Measurements from ENCODE around the gene PSMD4.

Gene PSMD4

GRCh38 chr1:151259351-151259750 is 4.8 kb downstream of the PSMD4 start:
- H4K20me1 ChIP-seq (ENCODE audit: insufficient read depth, low read length): peaks cover 3% of the 10 kb centered on the region; the same call in 1 of the 2 replicates
- DNase-seq: no peak
- H3K36me3 ChIP-seq (replicated peaks; ENCODE audit: insufficient read depth, low read length): no peaks in the 10 kb centered on the region
- H3K4me2 ChIP-seq (ENCODE audit: low read depth, low read length): no peak overlapping the region
- no peaks in the 10 kb centered on the region for H3K9me2 ChIP-seq (replicated peaks; ENCODE audit: insufficient read depth, low read length)
- no peaks in the 10 kb centered on the region for H3F3A ChIP-seq (ENCODE audit: insufficient read depth, low read length)
- H3K4me3 ChIP-seq (ENCODE audit: low read length): no peak overlapping the region
- H3K27me3 ChIP-seq (replicated peaks; ENCODE audit: insufficient read depth, low read length): no peaks in the 10 kb centered on the region
- no peak overlapping the region for H2AFZ ChIP-seq (ENCODE audit: low read length)
- no peaks in the 10 kb centered on the region for H3K4me1 ChIP-seq (ENCODE audit: low read length)
- no peak overlapping the region for H3K9ac ChIP-seq (ENCODE audit: low read length)
- H3K79me2 ChIP-seq (ENCODE audit: low read length): peaks cover 83% of the 10 kb centered on the region
- TF ChIP-seq CTCF (IDR thresholded peaks at IDR 0.05; ENCODE audit: low read length) (no peak), EZH2phosphoT487 (IDR thresholded peaks at IDR 0.05; ENCODE audit: low read length) (no peak), EZH2 (optimal IDR thresholded peaks at IDR 0.05; ENCODE audit: low read depth, low read length) (no peak)
- H3K9me3 ChIP-seq (replicated peaks; ENCODE audit: insufficient read depth, low read length): no peaks in the 10 kb centered on the region
- no peak overlapping the region for H3K27ac ChIP-seq (ENCODE audit: low read length)

DNA sequence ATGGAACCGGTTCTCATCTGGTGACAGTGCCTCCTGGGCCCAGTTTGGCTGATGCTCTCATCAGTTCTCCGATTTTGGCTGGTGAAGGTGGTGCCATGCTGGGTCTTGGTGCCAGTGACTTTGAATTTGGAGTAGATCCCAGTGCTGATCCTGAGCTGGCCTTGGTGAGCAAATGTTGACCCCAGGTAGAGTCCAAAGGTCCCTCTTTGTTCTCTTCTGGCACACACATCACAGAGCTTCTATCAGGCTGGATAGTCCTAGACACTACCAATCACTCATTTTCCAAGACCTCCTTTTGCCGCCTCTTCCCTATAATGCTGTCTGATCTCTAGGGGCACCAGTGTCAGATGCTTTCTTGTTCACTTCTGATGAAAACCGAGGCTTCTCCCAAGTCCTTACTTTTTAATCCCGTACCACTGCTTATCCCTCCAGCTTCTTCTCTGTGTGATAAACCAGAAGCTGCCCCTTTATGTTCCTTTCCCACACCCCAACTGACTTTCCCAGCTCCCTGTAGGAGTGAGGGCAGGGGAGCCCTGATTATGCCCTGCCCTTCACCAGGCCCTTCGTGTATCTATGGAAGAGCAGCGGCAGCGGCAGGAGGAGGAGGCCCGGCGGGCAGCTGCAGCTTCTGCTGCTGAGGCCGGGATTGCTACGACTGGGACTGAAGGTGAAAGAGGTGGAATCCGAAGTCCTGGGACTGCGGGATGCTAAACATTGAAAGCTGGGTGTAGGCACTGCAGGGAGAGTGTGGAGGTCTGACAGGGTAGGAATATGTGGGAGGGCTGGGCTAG is 11.1 kb downstream of the PSMD4 start:
- H3K27ac ChIP-seq (ENCODE audit: low read length): no peak overlapping the region
- no peaks in the 10 kb centered on the region; the same call in 1 of the 2 replicates for H3F3A ChIP-seq (ENCODE audit: insufficient read depth, low read length)
- no peak overlapping the region for H3K4me2 ChIP-seq (ENCODE audit: low read depth, low read length)
- TF ChIP-seq EZH2 (optimal IDR thresholded peaks at IDR 0.05; ENCODE audit: low read depth, low read length) (no peak), CTCF (IDR thresholded peaks at IDR 0.05; ENCODE audit: low read length) (no peak), EZH2phosphoT487 (IDR thresholded peaks at IDR 0.05; ENCODE audit: low read length) (no peak)
- no peak overlapping the region for H3K9ac ChIP-seq (ENCODE audit: low read length)
- H3K9me2 ChIP-seq (replicated peaks; ENCODE audit: insufficient read depth, low read length): no peaks in the 10 kb centered on the region
- H3K79me2 ChIP-seq (ENCODE audit: low read length): peaks cover 22% of the 10 kb centered on the region
- no peaks in the 10 kb centered on the region for H3K4me1 ChIP-seq (ENCODE audit: low read length)
- H4K20me1 ChIP-seq (ENCODE audit: insufficient read depth, low read length): peaks cover 3% of the 10 kb centered on the region; the same call in 1 of the 2 replicates
- no peaks in the 10 kb centered on the region for H3K27me3 ChIP-seq (replicated peaks; ENCODE audit: insufficient read depth, low read length)
- H2AFZ ChIP-seq (ENCODE audit: low read length): no peak overlapping the region
- no peak overlapping the region for H3K4me3 ChIP-seq (ENCODE audit: low read length)
- no peaks in the 10 kb centered on the region; the same call in 1 of the 2 replicates for H3K36me3 ChIP-seq (replicated peaks; ENCODE audit: insufficient read depth, low read length)
- H3K9me3 ChIP-seq (replicated peaks; ENCODE audit: insufficient read depth, low read length): no peaks in the 10 kb centered on the region
- no peak for DNase-seq

- no peak for DNase-seq
- no peak overlapping the region for H3K27ac ChIP-seq (ENCODE audit: low read length)
- H3K9me3 ChIP-seq (replicated peaks; ENCODE audit: insufficient read depth, low read length): no peaks in the 10 kb centered on the region
- no peak overlapping the region for H3K4me3 ChIP-seq (ENCODE audit: low read length)
- H4K20me1 ChIP-seq (ENCODE audit: insufficient read depth, low read length): peaks cover 3% of the 10 kb centered on the region; the same call in 1 of the 2 replicates
- TF ChIP-seq EZH2phosphoT487 (IDR thresholded peaks at IDR 0.05; ENCODE audit: low read length): no peak
- no peak for TF ChIP-seq EZH2 (optimal IDR thresholded peaks at IDR 0.05; ENCODE audit: low read depth, low read length)
- TF ChIP-seq CTCF (IDR thresholded peaks at IDR 0.05; ENCODE audit: low read length): no peak
- H2AFZ ChIP-seq (ENCODE audit: low read length): no peak overlapping the region
- H3K27me3 ChIP-seq (replicated peaks; ENCODE audit: insufficient read depth, low read length): no peaks in the 10 kb centered on the region
- peaks cover 16% of the 10 kb centered on the region for H3K79me2 ChIP-seq (ENCODE audit: low read length)
- H3K9me2 ChIP-seq (replicated peaks; ENCODE audit: insufficient read depth, low read length): no peaks in the 10 kb centered on the region
- no peaks in the 10 kb centered on the region for H3K4me1 ChIP-seq (ENCODE audit: low read length)
- H3K4me2 ChIP-seq (ENCODE audit: low read depth, low read length): no peak overlapping the region
- no peaks in the 10 kb centered on the region; the same call in 1 of the 2 replicates for H3F3A ChIP-seq (ENCODE audit: insufficient read depth, low read length)
- no peaks in the 10 kb centered on the region; the same call in 1 of the 2 replicates for H3K36me3 ChIP-seq (replicated peaks; ENCODE audit: insufficient read depth, low read length)
- no peak overlapping the region for H3K9ac ChIP-seq (ENCODE audit: low read length)
Measured at GRCh38 chr1:151266315-151266714, 11.8 kb downstream of the PSMD4 start.
